HT1080 (cell line): Measurements from ENCODE around the gene FCN3. TPM values are rescaled to one million over a fixed set of nuclear protein-coding genes. Genes with fewer than 3 reads are reported as not detected.

Experiments
- small RNA-seq: library from RNA; depleted of rRNA; stranded (forward); fragments of <200 nt; gene quantifications from one replicate; pipeline ENCODE3, GENCODE V24; 2014
- total RNA-seq: library from RNA; depleted of rRNA; stranded (reverse); fragments of >200 nt; shearing (Covaris generic); gene quantifications from 2 replicates; pipeline ENCODE4 v1.2.3, GENCODE V29; 2014; rRNA removed

Gene FCN3
- total RNA-seq, 1 experiment from 2014 or later = not detected

Small RNAs within 50 kb of the gene (small RNA-seq; reads per million reads assigned to genes)
- gene RNU6-48P = not detected

Other genes starting within 250 kb of the FCN3 start
- gene SLC9A1, start 219.7 kb downstream of the FCN3 start, total RNA-seq = 11.3 and 13.1 TPM in 2 replicates
- 6.3 and 9.1 TPM in 2 replicates for gene WDTC1, start 140.2 kb downstream of the FCN3 start, total RNA-seq
- gene TMEM222, start 52.7 kb downstream of the FCN3 start, total RNA-seq = 61.1 and 75.0 TPM in 2 replicates
- gene SYTL1, start 32.8 kb downstream of the FCN3 start, total RNA-seq = 4.1 and 4.7 TPM in 2 replicates
- gene MAP3K6, start 7.9 kb downstream of the FCN3 start, total RNA-seq = 7.9 and 8.3 TPM in 2 replicates
- not detected in 2 replicates for gene CD164L2, start 8.5 kb upstream of the FCN3 start, total RNA-seq
- 2.7 and 2.8 TPM in 2 replicates for gene GPR3, start 17.8 kb upstream of the FCN3 start, total RNA-seq
- gene WASF2, start 115.3 kb upstream of the FCN3 start, total RNA-seq = 12.5 and 18.2 TPM in 2 replicates
- gene AHDC1, start 229.3 kb upstream of the FCN3 start, total RNA-seq = 9.4 and 10.3 TPM in 2 replicates